Inferior parietal cortex (tissue), 1 donor: ENCODE measurements around the gene OR14A2.
"Not testable (repeated sequence)": the region's sequence is repeated elsewhere in the genome, so short reads cannot be mapped to it uniquely, and the experiment has no call there.

Experiments used
- DNase-seq: peaks from one replicate; pipeline ENCODE4 v3.0.0-alpha.2; 2016; ENCODE audit errors: extremely low spot score

The OR14A2 gene

DNA sequence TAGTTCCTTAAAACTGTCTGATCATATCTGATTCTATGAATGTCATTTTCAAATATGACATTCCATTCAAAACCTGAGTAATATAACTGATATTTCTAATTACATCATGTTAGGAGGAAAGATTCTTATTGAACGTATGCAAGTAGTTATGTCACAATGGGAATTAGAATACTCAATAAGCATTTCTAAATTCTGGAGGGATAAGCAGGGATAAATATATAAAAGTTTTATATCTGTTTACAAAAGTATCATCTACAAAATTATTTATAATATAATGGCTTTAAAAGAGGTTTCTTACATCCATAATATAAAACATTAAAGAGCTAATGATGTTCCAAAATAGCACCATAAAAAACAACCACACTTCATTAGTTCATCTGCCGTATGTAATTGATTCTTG lies at the start of gene OR14A2:
Gene OR14A2 (minus strand): TSS at position 101 of the 400 bp plus-strand sequence.
- DNase-seq, result no peak

GRCh38 chr1:247797518-247797917 lies 49.6 kb upstream of the OR14A2 start:
- DNase-seq, result no peak

- DNase-seq, result no peak
Observed at GRCh38 chr1:247769603-247770002, 21.7 kb upstream of the OR14A2 start.

- no peak for DNase-seq
Observed at GRCh38 chr1:247760456-247760855, 12.5 kb upstream of the OR14A2 start, which contains the start of gene OR1C1. Gene OR1C1, minus strand, starts transcription at chr1:247760556. Its CDS starts 2,150 bp downstream, at chr1:247758406.

- not testable (repeated sequence) for DNase-seq
Observed at GRCh38 chr1:247754311-247754710, 6.4 kb upstream of the OR14A2 start.

DNA sequence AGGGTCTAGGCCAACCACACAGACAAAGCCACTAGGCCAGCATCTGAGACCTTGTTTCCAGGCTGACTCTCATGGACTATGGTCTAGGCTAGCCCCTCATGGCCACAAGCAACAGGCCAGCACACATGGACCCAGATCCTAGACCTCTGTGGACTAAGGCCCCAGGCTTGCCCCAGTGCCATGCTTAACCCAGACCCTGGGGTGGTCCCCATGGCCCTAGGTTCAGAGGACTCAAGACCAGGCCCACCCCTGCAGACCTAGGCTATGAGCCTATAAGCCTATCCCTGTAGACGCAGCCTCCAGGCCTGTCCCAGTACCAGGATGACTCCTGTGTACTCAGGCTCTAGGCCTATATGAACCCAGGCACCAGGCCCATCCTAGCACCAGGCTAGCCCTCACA lies 1.9 kb upstream of the OR14A2 start:
- DNase-seq, result no peak

- no peak for DNase-seq
Observed at GRCh38 chr1:247747616-247748015, 325 bp downstream of the OR14A2 start.

DNA sequence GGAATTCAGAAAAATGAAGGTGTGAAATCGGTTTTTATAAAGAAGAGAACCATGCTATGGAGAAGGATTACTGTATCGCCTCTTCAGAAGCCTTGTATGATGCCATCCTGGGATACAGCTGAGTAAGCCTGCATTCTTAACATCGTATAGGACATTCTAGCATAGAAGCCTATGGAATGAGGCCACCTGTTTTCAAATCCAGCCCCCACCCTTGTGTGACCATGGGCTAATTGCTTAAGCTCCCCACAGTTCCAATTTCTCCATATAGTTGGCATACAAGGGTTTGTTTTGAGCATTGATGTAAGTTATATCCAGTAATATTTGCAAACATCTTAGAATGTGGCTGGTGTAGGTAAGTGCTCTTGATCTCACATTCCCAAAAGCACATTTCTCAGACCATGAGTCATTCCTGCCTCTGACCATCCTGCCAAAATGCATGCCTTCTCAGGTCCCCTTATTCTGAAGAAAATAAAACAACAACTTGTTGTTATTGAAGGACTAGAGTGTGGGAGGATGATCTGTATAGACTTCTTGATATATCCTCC lies 1.5 kb downstream of the OR14A2 start:
- DNase-seq, result no peak

DNA sequence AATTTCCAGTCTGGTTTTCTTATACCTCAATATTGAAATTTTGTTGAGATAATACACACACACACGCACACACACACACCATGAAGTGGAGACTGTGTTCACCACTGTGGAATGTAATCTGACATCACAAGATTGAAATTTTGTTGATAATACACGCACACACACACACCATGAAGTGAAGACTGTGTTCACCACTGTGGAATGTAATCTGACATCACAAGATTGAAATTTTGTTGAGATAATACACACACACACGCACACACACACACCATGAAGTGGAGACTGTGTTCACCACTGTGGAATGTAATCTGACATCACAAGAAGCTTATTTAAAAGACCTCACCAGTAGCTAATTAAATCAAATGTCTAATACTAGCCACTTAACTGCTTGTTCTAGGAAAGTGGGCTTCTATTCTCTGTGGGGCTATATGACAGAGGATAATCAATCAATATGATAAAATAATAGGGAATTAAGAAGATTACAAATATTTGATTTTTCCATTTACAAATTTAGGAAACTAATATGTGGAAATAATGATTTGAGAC lies 5.7 kb downstream of the OR14A2 start:
- not testable (repeated sequence) for DNase-seq

- no peak for DNase-seq
Observed at GRCh38 chr1:247741756-247742155, 6.2 kb downstream of the OR14A2 start.

GRCh38 chr1:247740721-247741120 lies 7.2 kb downstream of the OR14A2 start:
- no peak for DNase-seq

GRCh38 chr1:247738315-247738714 lies 9.6 kb downstream of the OR14A2 start, which contains the start of gene OR14K1:
Gene OR14K1, plus strand, starts transcription at chr1:247738615. Its CDS starts 0 bp downstream, at chr1:247738615.
- no peak for DNase-seq

GRCh38 chr1:247721222-247721621 lies 26.7 kb downstream of the OR14A2 start:
- DNase-seq, result no peak

DNA sequence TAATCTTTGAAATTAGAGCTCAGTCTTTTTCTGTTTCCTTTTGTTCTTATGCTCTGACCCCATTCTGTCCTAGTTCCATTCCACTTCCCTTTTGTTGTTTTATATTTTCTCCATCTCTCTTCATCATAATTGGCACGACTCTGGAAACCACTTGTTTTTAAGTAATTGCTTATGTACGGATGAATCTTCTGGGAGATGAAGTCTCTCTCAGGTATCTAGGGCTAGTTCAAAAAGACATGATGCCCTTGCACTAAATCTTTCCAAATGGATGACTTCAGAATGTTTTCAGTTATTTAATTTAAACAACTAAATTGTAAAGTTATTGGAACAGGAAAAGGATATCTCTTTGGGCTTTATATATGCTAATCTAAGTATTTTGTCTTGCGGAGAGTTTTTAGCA lies 31.4 kb downstream of the OR14A2 start, which contains the start of gene OR6F1:
Gene OR6F1 (minus strand): TSS at position 101 of the 400 bp plus-strand sequence. CDS start 3,891 bp downstream, outside the sequence.
- no peak for DNase-seq

- DNase-seq, result no peak
Observed at GRCh38 chr1:247713753-247714152, 34.2 kb downstream of the OR14A2 start.

GRCh38 chr1:247710681-247711080 lies 37.3 kb downstream of the OR14A2 start:
- not testable (repeated sequence) for DNase-seq

DNA sequence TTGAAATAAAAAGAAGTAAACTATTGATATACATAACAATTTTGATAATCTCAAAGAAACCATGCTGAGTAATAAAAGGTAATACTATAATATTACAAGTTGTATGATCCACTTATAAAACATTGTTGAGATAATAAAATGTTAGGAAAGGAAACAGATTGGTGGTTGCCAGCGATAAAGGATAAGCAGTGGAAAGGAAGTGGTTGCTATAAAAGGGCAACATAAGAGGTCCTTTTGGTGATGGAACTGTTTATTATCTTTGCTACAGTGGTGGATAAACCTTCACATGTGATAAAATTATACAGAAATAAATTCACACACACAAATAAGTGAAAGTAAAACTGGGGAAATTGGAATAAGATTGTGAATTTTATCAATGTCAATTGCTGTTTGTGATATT lies 46.6 kb downstream of the OR14A2 start:
- no peak for DNase-seq

DNA sequence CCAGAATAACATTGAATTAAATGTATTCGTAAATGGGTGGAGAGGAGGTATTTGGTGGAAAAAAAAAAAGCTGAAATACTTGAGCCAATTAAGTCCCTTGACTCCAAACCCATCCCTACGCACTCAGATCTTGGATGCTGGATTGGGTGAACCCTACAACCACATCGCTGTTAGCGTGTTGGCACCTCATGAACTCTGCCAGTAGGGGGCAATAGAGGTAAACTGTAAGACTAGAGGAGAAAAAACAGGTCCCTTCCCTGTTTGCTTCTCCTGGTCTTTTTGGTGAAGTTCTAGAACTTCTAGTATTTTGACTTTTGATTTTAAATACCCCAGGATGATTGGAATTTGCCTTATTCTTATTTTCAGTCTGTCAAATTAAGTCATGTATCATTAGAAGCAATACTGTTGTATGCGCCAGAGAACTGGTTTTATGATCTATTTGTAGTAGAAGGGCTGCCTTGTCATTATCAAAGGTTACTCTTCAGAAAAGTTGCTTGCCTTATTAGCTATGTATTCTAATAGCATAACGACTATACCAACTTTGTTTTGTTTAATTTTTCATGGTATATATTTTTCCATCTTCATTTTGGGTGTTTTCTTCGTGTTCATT lies 66.5 kb downstream of the OR14A2 start:
- peak; percentile 66 for DNase-seq

DNA sequence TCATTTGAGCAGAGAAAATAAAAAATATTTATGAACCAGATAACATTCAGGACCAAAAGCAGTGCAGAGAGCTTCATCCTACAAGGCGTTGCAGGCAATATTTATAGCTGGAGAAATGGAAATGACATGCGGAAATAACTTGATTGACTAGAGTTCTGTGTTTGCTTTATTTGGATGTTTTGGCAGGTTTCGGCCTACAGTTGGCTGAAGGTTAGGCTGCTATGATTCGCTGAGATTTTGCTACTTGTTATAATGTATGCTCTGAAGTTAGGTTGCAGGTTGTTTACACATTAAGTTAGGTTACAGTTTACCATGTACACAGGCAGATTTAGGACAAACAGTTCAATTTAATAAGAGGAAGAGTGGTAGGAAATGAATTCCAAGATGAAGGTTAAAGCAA lies 67.8 kb downstream of the OR14A2 start:
- no peak for DNase-seq

DNA sequence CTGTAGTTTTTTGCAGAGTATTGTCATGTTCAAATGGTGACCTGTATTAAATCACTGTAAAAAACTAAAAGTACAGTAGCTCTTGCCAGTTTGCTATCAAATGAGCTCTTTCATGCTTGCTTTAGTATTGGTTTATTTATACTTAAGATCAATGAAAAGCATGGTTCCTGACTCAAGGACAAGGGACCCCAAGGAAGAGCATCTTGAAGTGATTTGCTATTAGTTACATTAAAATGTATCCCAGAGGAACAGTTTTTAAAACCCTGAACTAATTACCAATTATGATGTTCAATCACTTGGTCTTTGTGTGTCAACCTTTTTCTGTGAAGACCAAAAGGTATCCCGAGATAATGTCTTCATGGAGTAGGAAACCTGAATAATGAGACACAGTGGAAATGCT lies 68.3 kb downstream of the OR14A2 start, which contains the start of gene OR13G1:
Gene OR13G1 (minus strand): TSS at position 101 of the 400 bp plus-strand sequence. CDS start 6,698 bp downstream, outside the sequence.
- no peak for DNase-seq
